Hepatocyte (in vitro differentiated cells): Measurements from ENCODE around the gene HBA2.
"Not testable (repeated sequence)": the region's sequence is repeated elsewhere in the genome, so short reads cannot be mapped to it uniquely, and the experiment has no call there.

Experiments used
- EZH2 ChIP-seq: fragments of 200-600 bp; sonication (generic); IDR thresholded peaks from 2 replicates; pipeline ENCODE4 v1.6.1; 2016; ENCODE audit warnings: antibody characterized with exemption, mild to moderate bottlenecking, borderline replicate concordance
- EZH2phosphoT487 ChIP-seq: fragments of 200-600 bp; sonication (generic); IDR thresholded peaks from one replicate; pipeline ENCODE4 v1.6.1; 2018; ENCODE audit warnings: antibody characterized with exemption, mild to moderate bottlenecking, low read depth, moderate library complexity; ENCODE audit not compliant: unreplicated experiment, severe bottlenecking
- TF ChIP-seq, protein P1 (sequence below): fragments of 200-600 bp; sonication (generic); IDR thresholded peaks from 2 replicates; pipeline ENCODE4 v1.5.1; 2016; ENCODE audit warnings: antibody characterized with exemption, mild to moderate bottlenecking; ENCODE audit not compliant: poor library complexity

DNA sequence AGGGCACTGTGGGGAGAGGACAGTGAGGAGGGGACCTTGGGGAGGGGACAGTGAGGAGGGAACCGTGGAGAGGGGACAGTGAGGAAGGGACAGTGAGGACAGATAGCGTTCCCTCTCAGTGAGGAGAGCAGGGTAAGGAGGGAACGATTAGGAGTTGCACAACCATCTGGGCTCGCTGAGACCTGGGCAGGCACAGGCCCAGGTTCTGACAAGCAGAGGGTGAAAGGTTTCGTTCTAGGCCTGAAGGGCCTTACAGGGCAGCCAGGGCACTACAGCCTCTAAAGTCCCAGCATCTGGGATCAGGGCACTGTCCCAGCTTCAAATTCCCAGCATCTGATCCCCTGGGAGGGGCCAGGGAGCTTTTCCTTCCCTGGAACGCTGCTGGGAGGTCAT lies 19.6 kb upstream of the HBA2 start:
- TF ChIP-seq, protein P1, sequence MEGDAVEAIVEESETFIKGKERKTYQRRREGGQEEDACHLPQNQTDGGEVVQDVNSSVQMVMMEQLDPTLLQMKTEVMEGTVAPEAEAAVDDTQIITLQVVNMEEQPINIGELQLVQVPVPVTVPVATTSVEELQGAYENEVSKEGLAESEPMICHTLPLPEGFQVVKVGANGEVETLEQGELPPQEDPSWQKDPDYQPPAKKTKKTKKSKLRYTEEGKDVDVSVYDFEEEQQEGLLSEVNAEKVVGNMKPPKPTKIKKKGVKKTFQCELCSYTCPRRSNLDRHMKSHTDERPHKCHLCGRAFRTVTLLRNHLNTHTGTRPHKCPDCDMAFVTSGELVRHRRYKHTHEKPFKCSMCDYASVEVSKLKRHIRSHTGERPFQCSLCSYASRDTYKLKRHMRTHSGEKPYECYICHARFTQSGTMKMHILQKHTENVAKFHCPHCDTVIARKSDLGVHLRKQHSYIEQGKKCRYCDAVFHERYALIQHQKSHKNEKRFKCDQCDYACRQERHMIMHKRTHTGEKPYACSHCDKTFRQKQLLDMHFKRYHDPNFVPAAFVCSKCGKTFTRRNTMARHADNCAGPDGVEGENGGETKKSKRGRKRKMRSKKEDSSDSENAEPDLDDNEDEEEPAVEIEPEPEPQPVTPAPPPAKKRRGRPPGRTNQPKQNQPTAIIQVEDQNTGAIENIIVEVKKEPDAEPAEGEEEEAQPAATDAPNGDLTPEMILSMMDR = not testable (repeated sequence)
- TF ChIP-seq EZH2, EZH2phosphoT487: not testable (repeated sequence)
